MM.1S (cell line): ENCODE results near the gene SH3GL2.

ENCODE experiments used
- EZH2 ChIP-seq: fragments of 300-600 bp; sonication (generic); optimal IDR thresholded peaks from 2 replicates; pipeline ENCODE3; 2017; ENCODE audit warnings: low read depth, mild to moderate bottlenecking, antibody characterized with exemption, low read length, mixed read lengths
- EZH2phosphoT487 ChIP-seq: fragments of 300-600 bp; sonication (generic); IDR thresholded peaks from 2 replicates; pipeline ENCODE4 v1.6.1; 2018; ENCODE audit warnings: antibody characterized with exemption, low read length
- TF ChIP-seq, protein P1 (sequence below): fragments of 300-600 bp; sonication (generic); IDR thresholded peaks from 2 replicates; pipeline ENCODE4 v1.5.1; 2016; ENCODE audit warnings: antibody characterized with exemption, low read length, mixed read lengths

GRCh38 chr9:17636821-17637220, 58.0 kb downstream of the SH3GL2 start:
- TF ChIP-seq, protein P1, sequence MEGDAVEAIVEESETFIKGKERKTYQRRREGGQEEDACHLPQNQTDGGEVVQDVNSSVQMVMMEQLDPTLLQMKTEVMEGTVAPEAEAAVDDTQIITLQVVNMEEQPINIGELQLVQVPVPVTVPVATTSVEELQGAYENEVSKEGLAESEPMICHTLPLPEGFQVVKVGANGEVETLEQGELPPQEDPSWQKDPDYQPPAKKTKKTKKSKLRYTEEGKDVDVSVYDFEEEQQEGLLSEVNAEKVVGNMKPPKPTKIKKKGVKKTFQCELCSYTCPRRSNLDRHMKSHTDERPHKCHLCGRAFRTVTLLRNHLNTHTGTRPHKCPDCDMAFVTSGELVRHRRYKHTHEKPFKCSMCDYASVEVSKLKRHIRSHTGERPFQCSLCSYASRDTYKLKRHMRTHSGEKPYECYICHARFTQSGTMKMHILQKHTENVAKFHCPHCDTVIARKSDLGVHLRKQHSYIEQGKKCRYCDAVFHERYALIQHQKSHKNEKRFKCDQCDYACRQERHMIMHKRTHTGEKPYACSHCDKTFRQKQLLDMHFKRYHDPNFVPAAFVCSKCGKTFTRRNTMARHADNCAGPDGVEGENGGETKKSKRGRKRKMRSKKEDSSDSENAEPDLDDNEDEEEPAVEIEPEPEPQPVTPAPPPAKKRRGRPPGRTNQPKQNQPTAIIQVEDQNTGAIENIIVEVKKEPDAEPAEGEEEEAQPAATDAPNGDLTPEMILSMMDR = no peak
- TF ChIP-seq EZH2 (no peak), EZH2phosphoT487 (no peak)
